Suprapubic skin (tissue), 4 donors: Measurements from ENCODE around the gene SLC24A4. TPM values are rescaled to one million over a fixed set of nuclear protein-coding genes. Genes with fewer than 3 reads are reported as not detected.

Source experiments
- DNase-seq, 2 donors: peaks; one replicate each; pipeline ENCODE4 v3.0.0-alpha.2; 2019; ENCODE audit warnings: low spot score in 2 of 2
- H3K27ac ChIP-seq: fragments of 200-600 bp; sonication (generic); one replicate; pipeline ENCODE4 v1.5.1; 2019
- H3K27me3 ChIP-seq: fragments of 200-600 bp; sonication (generic); one replicate; pipeline ENCODE4 v1.5.1; 2019
- H3K36me3 ChIP-seq: fragments of 200-600 bp; sonication (generic); one replicate; pipeline ENCODE4 v1.5.1; 2019
- H3K4me1 ChIP-seq: fragments of 200-600 bp; sonication (generic); one replicate; pipeline ENCODE4 v1.5.1; 2019
- H3K4me3 ChIP-seq: fragments of 200-600 bp; sonication (generic); one replicate; pipeline ENCODE4 v1.5.1; 2019; ENCODE audit warnings: mild to moderate bottlenecking
- H3K9me3 ChIP-seq: fragments of 200-600 bp; sonication (generic); one replicate; pipeline ENCODE4 v1.5.1; 2019
- EP300 ChIP-seq: sonication (generic); formaldehyde crosslinking; IDR thresholded peaks from one replicate; pipeline ENCODE4 v1.6.1; 2017; ENCODE audit warnings: antibody characterized with exemption
- POLR2A ChIP-seq, 2 donors: fragments of 450-650 bp; IDR thresholded peaks; one replicate each; pipeline ENCODE4 v1.6.1; 2017; ENCODE audit warnings: antibody characterized with exemption in 2 of 2, mild to moderate bottlenecking in 2 of 2, moderate library complexity in 2 of 2
- POLR2AphosphoS5 ChIP-seq, 3 donors: sonication (generic); formaldehyde crosslinking; IDR thresholded peaks; one replicate each; pipeline ENCODE4 v1.6.1; 2017; ENCODE audit warnings: antibody characterized with exemption in 3 of 3
- WGBS: methylation state at CpG from one replicate; pipeline ENCODE4 v1.1.5; 2018; 5-methylcytosine and 5-hydroxymethylcytosine counted together
- total RNA-seq, 4 donors: library from RNA; depleted of rRNA; stranded (reverse); fragments of >200 nt; gene quantifications; one replicate each; pipeline ENCODE4 v1.1.0, GENCODE V29; 2016
- TF ChIP-seq, protein P1 (sequence below), 2 donors: fragments of 200-600 bp in 1 of 2; fragments of 450-650 bp in 1 of 2; sonication (generic) in 1 of 2; IDR thresholded peaks; one replicate each; pipeline ENCODE4 v1.5.1; 2016 to 2019; ENCODE audit warnings: antibody characterized with exemption in 2 of 2, mild to moderate bottlenecking in 1 of 2, moderate library complexity in 1 of 2

SLC24A4 gene, protein sequence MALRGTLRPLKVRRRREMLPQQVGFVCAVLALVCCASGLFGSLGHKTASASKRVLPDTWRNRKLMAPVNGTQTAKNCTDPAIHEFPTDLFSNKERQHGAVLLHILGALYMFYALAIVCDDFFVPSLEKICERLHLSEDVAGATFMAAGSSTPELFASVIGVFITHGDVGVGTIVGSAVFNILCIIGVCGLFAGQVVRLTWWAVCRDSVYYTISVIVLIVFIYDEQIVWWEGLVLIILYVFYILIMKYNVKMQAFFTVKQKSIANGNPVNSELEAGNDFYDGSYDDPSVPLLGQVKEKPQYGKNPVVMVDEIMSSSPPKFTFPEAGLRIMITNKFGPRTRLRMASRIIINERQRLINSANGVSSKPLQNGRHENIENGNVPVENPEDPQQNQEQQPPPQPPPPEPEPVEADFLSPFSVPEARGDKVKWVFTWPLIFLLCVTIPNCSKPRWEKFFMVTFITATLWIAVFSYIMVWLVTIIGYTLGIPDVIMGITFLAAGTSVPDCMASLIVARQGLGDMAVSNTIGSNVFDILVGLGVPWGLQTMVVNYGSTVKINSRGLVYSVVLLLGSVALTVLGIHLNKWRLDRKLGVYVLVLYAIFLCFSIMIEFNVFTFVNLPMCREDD
- under 1 TPM; 0.11 to 0.57 (median 0.34) TPM for total RNA-seq

DNA sequence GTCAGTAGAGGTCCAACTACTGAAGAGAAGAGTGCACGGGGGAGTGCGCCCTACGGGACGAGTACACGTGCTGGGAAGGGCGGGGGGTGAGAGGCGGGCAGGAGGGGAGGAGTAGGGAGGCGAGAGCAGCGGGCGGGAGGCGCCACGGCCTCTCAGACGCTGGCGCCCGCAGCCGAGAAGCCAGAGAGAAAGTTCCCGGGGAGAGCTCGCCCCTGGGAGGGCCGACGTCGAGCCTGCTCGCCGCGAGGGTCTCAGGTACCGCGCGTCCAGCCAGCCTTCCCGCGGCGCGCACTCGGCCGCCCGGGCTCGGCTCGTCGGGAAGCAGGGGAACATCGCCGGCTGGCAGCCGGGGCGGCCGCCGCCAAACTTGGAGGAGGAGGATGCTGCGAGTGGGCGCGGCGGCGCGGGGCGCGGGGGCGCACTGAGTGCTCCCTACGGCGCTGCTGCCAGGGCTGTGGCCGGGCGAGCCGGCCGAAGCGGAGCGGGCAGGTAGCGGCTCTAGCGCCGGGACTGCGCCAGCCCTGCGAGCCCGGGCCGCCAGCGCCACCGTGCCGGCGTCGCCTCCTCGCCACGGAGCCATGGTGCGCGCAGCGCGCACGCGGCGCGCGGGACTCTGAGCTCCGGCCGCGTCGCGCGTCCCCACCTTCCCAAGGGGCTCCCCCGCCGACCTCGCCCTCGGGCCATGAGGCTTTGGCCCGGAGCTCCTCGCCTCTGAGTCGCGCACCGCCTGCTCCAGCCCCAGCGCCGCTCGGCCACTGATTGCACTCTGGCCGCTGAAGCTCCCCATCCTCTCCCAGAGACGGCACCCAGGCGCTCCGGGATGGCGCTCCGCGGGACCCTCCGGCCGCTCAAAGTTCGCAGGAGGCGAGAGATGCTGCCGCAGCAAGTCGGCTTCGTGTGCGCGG, at the start of gene SLC24A4:
Gene SLC24A4, plus strand, starts transcription at position 155 of the 905 bp plus-strand sequence. Its CDS starts 666 bp downstream, at position 821.
- Histone ChIP-seq H3K36me3 (no peaks in the 10 kb centered on the region), H3K9me3 (no peaks in the 10 kb centered on the region), H3K4me1 (peaks cover 18% of the 10 kb centered on the region), H3K27ac (no peak within 1 kb of the TSS), H3K4me3 (peak within 1 kb of the TSS; percentile 51), H3K27me3 (peaks cover 59% of the 10 kb centered on the region)
- TF ChIP-seq POLR2AphosphoS5 (IDR thresholded peaks at IDR 0.05) (no peak), EP300 (no peak), POLR2A (IDR thresholded peaks at IDR 0.05) (no peak)
- TF ChIP-seq, protein P1, sequence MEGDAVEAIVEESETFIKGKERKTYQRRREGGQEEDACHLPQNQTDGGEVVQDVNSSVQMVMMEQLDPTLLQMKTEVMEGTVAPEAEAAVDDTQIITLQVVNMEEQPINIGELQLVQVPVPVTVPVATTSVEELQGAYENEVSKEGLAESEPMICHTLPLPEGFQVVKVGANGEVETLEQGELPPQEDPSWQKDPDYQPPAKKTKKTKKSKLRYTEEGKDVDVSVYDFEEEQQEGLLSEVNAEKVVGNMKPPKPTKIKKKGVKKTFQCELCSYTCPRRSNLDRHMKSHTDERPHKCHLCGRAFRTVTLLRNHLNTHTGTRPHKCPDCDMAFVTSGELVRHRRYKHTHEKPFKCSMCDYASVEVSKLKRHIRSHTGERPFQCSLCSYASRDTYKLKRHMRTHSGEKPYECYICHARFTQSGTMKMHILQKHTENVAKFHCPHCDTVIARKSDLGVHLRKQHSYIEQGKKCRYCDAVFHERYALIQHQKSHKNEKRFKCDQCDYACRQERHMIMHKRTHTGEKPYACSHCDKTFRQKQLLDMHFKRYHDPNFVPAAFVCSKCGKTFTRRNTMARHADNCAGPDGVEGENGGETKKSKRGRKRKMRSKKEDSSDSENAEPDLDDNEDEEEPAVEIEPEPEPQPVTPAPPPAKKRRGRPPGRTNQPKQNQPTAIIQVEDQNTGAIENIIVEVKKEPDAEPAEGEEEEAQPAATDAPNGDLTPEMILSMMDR (IDR thresholded peaks at IDR 0.05): no peak
- DNase-seq: no peak
- WGBS: 0% methylated on average over 42 of the region's 117 CpGs

DNA sequence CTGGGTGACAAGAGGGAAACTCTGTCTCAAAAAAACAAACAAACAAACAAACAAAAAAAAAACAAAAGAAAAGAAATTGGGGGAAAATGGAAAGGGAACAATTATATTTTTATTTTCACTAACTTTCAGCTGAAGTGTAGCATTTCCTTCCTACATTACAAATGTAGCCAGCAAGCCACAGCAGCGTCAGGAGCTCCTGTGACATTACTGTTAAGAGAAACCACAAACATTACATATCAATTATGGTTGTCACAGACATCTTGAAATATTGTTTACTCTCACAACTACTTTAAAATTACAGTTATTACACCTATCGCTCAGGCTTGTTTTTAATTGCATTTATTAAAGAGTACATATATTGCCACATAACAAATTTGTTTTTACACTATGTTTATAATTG, 49.8 kb upstream of the SLC24A4 start:
- Histone ChIP-seq H3K4me1 (no peaks in the 10 kb centered on the region), H3K36me3 (no peaks in the 10 kb centered on the region), H3K27ac (no peak overlapping the region), H3K4me3 (no peak overlapping the region), H3K9me3 (no peaks in the 10 kb centered on the region), H3K27me3 (peaks cover 20% of the 10 kb centered on the region)
- 56% methylated on average over 2 of the region's 2 CpGs for WGBS
- no peak for DNase-seq
- TF ChIP-seq POLR2A (IDR thresholded peaks at IDR 0.05): no peak
- no peak for TF ChIP-seq POLR2AphosphoS5 (IDR thresholded peaks at IDR 0.05)
- no peak for TF ChIP-seq EP300
- TF ChIP-seq, protein P1 (IDR thresholded peaks at IDR 0.05): no peak

DNA sequence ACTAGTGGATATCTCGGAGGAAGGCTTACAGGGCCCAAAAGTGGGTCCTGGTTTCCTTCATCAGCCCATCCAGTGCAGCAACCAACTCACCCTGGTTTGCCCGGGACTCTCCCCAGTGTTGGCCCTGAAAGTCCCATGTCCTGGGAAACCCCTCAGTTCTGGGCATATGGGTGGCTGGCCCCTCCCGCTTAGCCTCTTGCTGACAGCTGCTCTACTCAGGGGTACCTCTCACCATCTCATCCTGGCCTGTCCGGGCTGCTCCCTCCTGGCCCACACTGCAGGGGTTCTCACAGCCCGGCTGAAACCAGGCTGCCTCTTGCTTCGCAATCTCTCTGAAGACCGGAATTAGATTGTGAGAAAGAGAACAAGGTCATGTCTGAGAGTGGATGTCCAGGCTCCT, 48.9 kb upstream of the SLC24A4 start:
- Histone ChIP-seq H3K27me3 (peaks cover 20% of the 10 kb centered on the region), H3K9me3 (no peaks in the 10 kb centered on the region), H3K4me1 (no peaks in the 10 kb centered on the region), H3K4me3 (no peak overlapping the region), H3K36me3 (no peaks in the 10 kb centered on the region), H3K27ac (no peak overlapping the region)
- no peak for DNase-seq
- 89% methylated on average over 7 of the region's 7 CpGs for WGBS
- TF ChIP-seq, protein P1 (IDR thresholded peaks at IDR 0.05): no peak
- TF ChIP-seq POLR2AphosphoS5 (IDR thresholded peaks at IDR 0.05) (no peak), EP300 (no peak), POLR2A (IDR thresholded peaks at IDR 0.05) (no peak)

DNA sequence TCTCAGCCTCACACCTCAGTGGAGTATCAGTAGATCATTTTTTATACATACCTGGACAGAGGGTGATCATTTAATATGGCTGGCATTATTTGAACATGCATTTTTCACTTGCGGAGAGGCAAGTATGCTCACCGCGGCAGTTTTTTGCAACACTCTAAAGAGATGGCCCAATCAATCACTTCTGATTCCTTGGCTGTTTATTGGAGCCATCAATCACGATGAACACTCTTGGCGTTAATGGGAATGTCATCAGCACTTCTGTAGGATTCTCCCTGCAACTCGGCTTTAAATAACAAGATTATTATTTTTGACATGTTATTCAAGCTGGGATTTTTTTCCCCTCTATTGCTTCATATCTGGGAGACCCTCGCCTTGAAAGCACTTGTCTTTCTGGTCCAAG, 46.9 kb upstream of the SLC24A4 start:
- Histone ChIP-seq H3K27me3 (peaks cover 20% of the 10 kb centered on the region), H3K4me1 (no peaks in the 10 kb centered on the region), H3K36me3 (no peaks in the 10 kb centered on the region), H3K9me3 (no peaks in the 10 kb centered on the region), H3K4me3 (no peak overlapping the region), H3K27ac (no peak overlapping the region)
- TF ChIP-seq EP300 (no peak), POLR2A (IDR thresholded peaks at IDR 0.05) (no peak), POLR2AphosphoS5 (IDR thresholded peaks at IDR 0.05) (no peak)
- TF ChIP-seq, protein P1 (IDR thresholded peaks at IDR 0.05): no peak
- no peak for DNase-seq
- WGBS: 64% methylated on average over 7 of the region's 7 CpGs
